ENCODE measurements around the gene SLC25A45. TPM values are rescaled to one million over a fixed set of nuclear protein-coding genes. Genes with fewer than 3 reads are reported as not detected.

The SLC25A45 gene
- total and polyA plus RNA-seq, 2 donors from 2014 or later, result 4.1 to 14.7 TPM

GRCh38 chr11:65400307-65401072, 18.0 kb upstream of the SLC25A45 start:
- Histone ChIP-seq H3K27ac (ENCODE audit: low read depth in 2 of 2, low read length in 2 of 2) (no peak overlapping the region), H3K36me3 (ENCODE audit: control insufficient read depth in 2 of 3, insufficient read depth in 3 of 3, low read length in 3 of 3) (peaks cover 0 to 19% (median 5%) of the 10 kb centered on the region in 3 donors), H3K9me3 (ENCODE audit: control insufficient read depth in 2 of 3, insufficient read depth in 1 of 3, low read length in 3 of 3) (no peaks in the 10 kb centered on the region), H3K4me1 (ENCODE audit: control insufficient read depth in 2 of 3, insufficient read depth in 2 of 3, low read depth in 1 of 3, low read length in 3 of 3) (no peaks in the 10 kb centered on the region), H3K4me3 (ENCODE audit: low read length in 3 of 3) (no peak overlapping the region), H3K9ac (ENCODE audit: low read length in 3 of 3) (no peak overlapping the region), H3K27me3 (ENCODE audit: control insufficient read depth, insufficient read depth, low read length) (no peaks in the 10 kb centered on the region)
- intact Hi-C loops (cut with DNase I), result no loop called here
- DNase-seq (peak in 3 of 5 donors; percentile 52 to 61 (median 60)), FAIRE-seq (no peak)
- TF ChIP-seq CTCF (IDR thresholded peaks at IDR 0.05; ENCODE audit: borderline replicate concordance, extremely low read depth, insufficient read depth), result no peak

- FAIRE-seq (no peak), DNase-seq (no peak)
- Histone ChIP-seq H3K4me1 (ENCODE audit: control insufficient read depth in 2 of 3, insufficient read depth in 2 of 3, low read depth in 1 of 3, low read length in 3 of 3) (no peaks in the 10 kb centered on the region), H3K27me3 (ENCODE audit: control insufficient read depth, insufficient read depth, low read length) (no peaks in the 10 kb centered on the region), H3K36me3 (ENCODE audit: control insufficient read depth in 2 of 3, insufficient read depth in 3 of 3, low read length in 3 of 3) (peaks cover 0 to 14% (median 5%) of the 10 kb centered on the region in 3 donors), H3K9ac (ENCODE audit: low read length in 3 of 3) (no peak overlapping the region), H3K9me3 (ENCODE audit: control insufficient read depth in 2 of 3, insufficient read depth in 1 of 3, low read length in 3 of 3) (no peaks in the 10 kb centered on the region), H3K27ac (ENCODE audit: low read depth in 2 of 2, low read length in 2 of 2) (no peak overlapping the region), H3K4me3 (ENCODE audit: low read length in 3 of 3) (no peak overlapping the region)
- TF ChIP-seq CTCF (IDR thresholded peaks at IDR 0.05; ENCODE audit: borderline replicate concordance, extremely low read depth, insufficient read depth), result no peak
- intact Hi-C loops (cut with DNase I), result no loop called here
Observed at GRCh38 chr11:65399845-65400244, 17.4 kb upstream of the SLC25A45 start.

- Histone ChIP-seq H3K27me3 (ENCODE audit: control insufficient read depth, insufficient read depth, low read length) (no peaks in the 10 kb centered on the region), H3K36me3 (ENCODE audit: control insufficient read depth in 2 of 3, insufficient read depth in 3 of 3, low read length in 3 of 3) (peaks cover 0 to 10% (median 5%) of the 10 kb centered on the region in 3 donors), H3K4me3 (ENCODE audit: low read length in 3 of 3) (no peak overlapping the region), H3K9ac (ENCODE audit: low read length in 3 of 3) (no peak overlapping the region), H3K4me1 (ENCODE audit: control insufficient read depth in 2 of 3, insufficient read depth in 2 of 3, low read depth in 1 of 3, low read length in 3 of 3) (no peaks in the 10 kb centered on the region), H3K9me3 (ENCODE audit: control insufficient read depth in 2 of 3, insufficient read depth in 1 of 3, low read length in 3 of 3) (no peaks in the 10 kb centered on the region), H3K27ac (ENCODE audit: low read depth in 2 of 2, low read length in 2 of 2) (no peak overlapping the region)
- intact Hi-C loops (cut with DNase I), result no loop called here
- TF ChIP-seq CTCF (IDR thresholded peaks at IDR 0.05; ENCODE audit: borderline replicate concordance, extremely low read depth, insufficient read depth), result no peak
- DNase-seq (no peak), FAIRE-seq (no peak)
Observed at GRCh38 chr11:65399249-65399648, 16.8 kb upstream of the SLC25A45 start.

Data from kidney (tissue), 14 donors.